CD14-positive monocyte (primary cell): ENCODE results near the gene GARNL3. TPM values are rescaled to one million over a fixed set of nuclear protein-coding genes. Genes with fewer than 3 reads are reported as not detected.
A peak's percentile ranks its signal among the peaks of the same experiment; 100 is the strongest.

ENCODE experiments used
- DNase-seq, 3 donors: peaks; one replicate each; pipeline ENCODE4 v3.0.0-alpha.2; 2011 to 2022
- H2AFZ ChIP-seq: 2 replicates; pipeline ENCODE4 v1.6.0; 2012; ENCODE audit warnings: mild to moderate bottlenecking, low read depth, low read length, inconsistent platforms; ENCODE audit not compliant: insufficient read depth, poor library complexity, severe bottlenecking
- H3K27ac ChIP-seq, 2 donors: 1 replicate in 1 of 2; 2 replicates in 1 of 2; pipeline ENCODE4 v1.5.1; 2012 to 2013; ENCODE audit warnings: low read length in 2 of 2, control low read depth in 1 of 2, inconsistent platforms in 1 of 2, low read depth in 1 of 2, mild to moderate bottlenecking in 1 of 2
- H3K27me3 ChIP-seq, 2 donors: one replicate each; pipeline versions ENCODE4 v1.6.0 to v1.6.1; 2011 to 2013; ENCODE audit warnings: low read length in 2 of 2; ENCODE audit not compliant: control insufficient read depth in 2 of 2, insufficient read depth in 2 of 2
- H3K36me3 ChIP-seq, 2 donors: replicated peaks in 1 of 2; 1 replicate in 1 of 2; 2 replicates in 1 of 2; pipeline versions ENCODE4 v1.5.1 to v1.6.1; 2012 to 2013; ENCODE audit warnings: low read length in 2 of 2, control low read depth in 1 of 2, inconsistent platforms in 1 of 2, mild to moderate bottlenecking in 1 of 2; ENCODE audit not compliant: insufficient read depth in 2 of 2, control insufficient read depth in 1 of 2
- H3K4me1 ChIP-seq, 2 donors: 1 replicate in 1 of 2; 2 replicates in 1 of 2; pipeline versions ENCODE4 v1.5.1 to v1.6.1; 2012 to 2013; ENCODE audit warnings: low read length in 2 of 2, control low read depth in 1 of 2, inconsistent platforms in 1 of 2, mild to moderate bottlenecking in 1 of 2, moderate library complexity in 1 of 2; ENCODE audit not compliant: insufficient read depth in 2 of 2, control insufficient read depth in 1 of 2
- H3K4me2 ChIP-seq: replicated peaks from 2 replicates; pipeline ENCODE3; 2012; ENCODE audit warnings: low read length, moderate library complexity, mild to moderate bottlenecking; ENCODE audit not compliant: poor library complexity, severe bottlenecking; ENCODE audit errors: extremely low read depth
- H3K4me3 ChIP-seq, 3 experiments: fragments of 200-600 bp in 1 of 3; sonication (generic) in 1 of 3; replicated peaks in 1 of 3; 1 replicate in 2 of 3; 2 replicates in 1 of 3; pipeline ENCODE4 v1.5.1; 2011 to 2013; ENCODE audit warnings: low read length in 3 of 3, mild to moderate bottlenecking in 3 of 3, control low read depth in 2 of 3, low read depth in 2 of 3, inconsistent platforms in 1 of 3, moderate library complexity in 1 of 3
- H3K79me2 ChIP-seq: 2 replicates; pipeline ENCODE4 v1.6.0; 2012; ENCODE audit warnings: mild to moderate bottlenecking, control low read depth, inconsistent platforms, low read length, moderate library complexity; ENCODE audit not compliant: insufficient read depth
- H3K9ac ChIP-seq: 2 replicates; pipeline ENCODE4 v1.6.0; 2017; ENCODE audit warnings: low read length, mild to moderate bottlenecking; ENCODE audit not compliant: insufficient read depth, poor library complexity, severe bottlenecking
- H3K9me3 ChIP-seq, 2 donors: replicated peaks in 1 of 2; 1 replicate in 1 of 2; 2 replicates in 1 of 2; pipeline versions ENCODE4 v1.5.1 to v1.6.1; 2012 to 2013; ENCODE audit warnings: low read length in 2 of 2, control low read depth in 1 of 2; ENCODE audit not compliant: control insufficient read depth in 1 of 2, insufficient read depth in 1 of 2
- H4K20me1 ChIP-seq: 2 replicates; pipeline ENCODE4 v1.6.0; 2012; ENCODE audit warnings: mild to moderate bottlenecking, low read length, control low read depth, moderate library complexity; ENCODE audit not compliant: insufficient read depth
- H3K27ac Mint-ChIP-seq, 7 donors: one replicate each; pipeline ENCODE4 v1.8.0; 2020; ENCODE audit warnings: mild to moderate bottlenecking in 7 of 7, mixed read lengths in 7 of 7, moderate library complexity in 6 of 7, inconsistent platforms in 2 of 7
- H3K27me3 Mint-ChIP-seq, 3 donors: one replicate each; pipeline ENCODE4 v1.8.0; 2021 to 2022; ENCODE audit warnings: low read depth in 3 of 3, mild to moderate bottlenecking in 3 of 3, mixed read lengths in 3 of 3, moderate library complexity in 3 of 3, inconsistent platforms in 1 of 3
- H3K36me3 Mint-ChIP-seq, 2 donors: one replicate each; pipeline ENCODE4 v1.8.0; 2020; ENCODE audit warnings: mixed read lengths in 2 of 2, inconsistent platforms in 1 of 2, mild to moderate bottlenecking in 1 of 2
- H3K4me1 Mint-ChIP-seq: one replicate; pipeline ENCODE4 v1.8.0; 2020; ENCODE audit warnings: mild to moderate bottlenecking, mixed read lengths
- H3K4me3 Mint-ChIP-seq, 2 donors: one replicate each; pipeline ENCODE4 v1.8.0; 2020; ENCODE audit warnings: mild to moderate bottlenecking in 2 of 2, mixed read lengths in 2 of 2, moderate library complexity in 1 of 2
- H3K9me3 Mint-ChIP-seq, 7 donors: one replicate each; pipeline ENCODE4 v1.8.0; 2020 to 2022; ENCODE audit warnings: mixed read lengths in 7 of 7, mild to moderate bottlenecking in 6 of 7, moderate library complexity in 6 of 7, inconsistent platforms in 2 of 7
- CTCF ChIP-seq: fragments of 200-600 bp; IDR thresholded peaks from one replicate; pipeline ENCODE4 v1.8.0; 2022; ENCODE audit warnings: antibody characterized with exemption, mild to moderate bottlenecking
- WGBS: methylation state at CpG from one replicate; pipeline ENCODE4 v1.1.5; 2013; ENCODE audit warnings: missing lambda C conversion rate; ENCODE audit not compliant: insufficient coverage; 5-methylcytosine and 5-hydroxymethylcytosine counted together
- intact Hi-C, 2 donors: fragments of 100-400 bp; cut with micrococcal nuclease; formaldehyde crosslinking; loops; one replicate each; pipeline versions ENCODE4 v1.15.0 to v1.15.1; 2023
- polyA plus RNA-seq, 3 donors: library from polyadenylated mRNA; depleted of rRNA in 1 of 3; unstranded in 2 of 3; stranded (reverse) in 1 of 3; fragments of 300-500 nt in 2 of 3; fragments of >200 nt in 1 of 3; fragmentation: Illumina TruSeq in 2 of 3; gene quantifications; 1 replicate in 2 of 3; 2 replicates in 1 of 3; pipeline ENCODE4 v1.2.3, GENCODE V29; 2012 to 2021

GARNL3 gene
- polyA plus RNA-seq, 3 donors, result 0.39 to 1.5 (median 0.94) TPM

GRCh38 chr9:127388037-127388855, 123.7 kb downstream of the GARNL3 start:
- Histone ChIP-seq H3K9me3 (no peaks in the 10 kb centered on the region), H4K20me1 (no peaks in the 10 kb centered on the region), H3K4me2 (peak overlapping the region; percentile 3), H3K4me1 (peaks cover 14 to 19% of the 10 kb centered on the region in 2 donors), H3K27ac (no peak overlapping the region), H3K9ac (no peak overlapping the region), H3K4me3 (peak overlapping the region in 1 of 3 experiments; percentile 14), H3K27me3 (no peaks in the 10 kb centered on the region), H3K36me3 (no peaks in the 10 kb centered on the region), H2AFZ (peak overlapping the region; percentile 13), H3K79me2 (no peaks in the 10 kb centered on the region)
- Mint-ChIP-seq H3K4me3 (peak overlapping the region in 1 of 2 donors; percentile 65), H3K36me3 (no peaks in the 10 kb centered on the region), H3K4me1 (peaks cover 24% of the 10 kb centered on the region), H3K9me3 (no peaks in the 10 kb centered on the region), H3K27ac (peak overlapping the region in 6 of 7 donors; percentile 33 to 81 (median 64)), H3K27me3 (peaks cover 7 to 12% (median 11%) of the 10 kb centered on the region in 3 donors)
- WGBS, result 14% methylated on average over 7 of the region's 10 CpGs
- intact Hi-C loops, result no loop called here
- TF ChIP-seq CTCF, result no peak
- peak; percentile 51 to 74 (median 56) for DNase-seq

- H3K36me3 Mint-ChIP-seq, result no peaks in the 10 kb centered on the region
- H4K20me1 ChIP-seq, result no peaks in the 10 kb centered on the region
- TF ChIP-seq CTCF, result no peak
- H3K27me3 Mint-ChIP-seq, result peaks cover 7 to 12% (median 11%) of the 10 kb centered on the region in 3 donors
- H3K9me3 ChIP-seq, result no peaks in the 10 kb centered on the region
- peaks cover 14 to 19% of the 10 kb centered on the region in 2 donors for H3K4me1 ChIP-seq
- no peaks in the 10 kb centered on the region for H3K9me3 Mint-ChIP-seq
- H3K27me3 ChIP-seq, result no peaks in the 10 kb centered on the region
- H3K4me1 Mint-ChIP-seq, result peaks cover 24% of the 10 kb centered on the region
- H3K27ac ChIP-seq, result no peak overlapping the region
- intact Hi-C loops, result no loop called here
- no peaks in the 10 kb centered on the region for H3K36me3 ChIP-seq
- peak overlapping the region in 2 of 7 donors; percentile 64 for H3K27ac Mint-ChIP-seq
- DNase-seq, result no peak
- 62% methylated on average over 3 of the region's 6 CpGs for WGBS
- H3K4me3 Mint-ChIP-seq, result no peak overlapping the region
- H3K79me2 ChIP-seq, result no peaks in the 10 kb centered on the region
- H3K4me2 ChIP-seq, result peak overlapping the region; percentile 3
- H3K9ac ChIP-seq, result no peak overlapping the region
- H3K4me3 ChIP-seq, result no peak overlapping the region
- no peak overlapping the region for H2AFZ ChIP-seq
Measured at GRCh38 chr9:127388856-127389238, 124.3 kb downstream of the GARNL3 start.
